ENCODE data around the gene VEZF1. TPM values are rescaled to one million over a fixed set of nuclear protein-coding genes. Genes with fewer than 3 reads are reported as not detected.

Gene VEZF1
- total RNA-seq, 1 experiment from 2014 or later = 78.1 TPM

- H3K9ac ChIP-seq (ENCODE audit: low read length) = no peak overlapping the region
- ATAC-seq (no peak), DNase-seq (no peak)
- H3K4me3 ChIP-seq (ENCODE audit: low read length) = no peak overlapping the region
- H3K27me3 ChIP-seq (ENCODE audit: low read length) = no peaks in the 10 kb centered on the region
- H3K4me1 ChIP-seq (ENCODE audit: insufficient read depth, low read length) = 0 out of 2 replicates have a peak, but pooled peaks cover 2% of the 10 kb centered on the region
- TF ChIP-seq EZH2phosphoT487 (IDR thresholded peaks at IDR 0.05; ENCODE audit: borderline replicate concordance, low read length) (no peak), CTCF (conservative IDR thresholded peaks at IDR 0.05; ENCODE audit: low read depth, low read length) (no peak), EZH2 (IDR thresholded peaks at IDR 0.05; ENCODE audit: low read length, unreplicated experiment) (no peak)
- H3K9me2 ChIP-seq (replicated peaks; ENCODE audit: low read length) = no peaks in the 10 kb centered on the region
- peaks cover 10% of the 10 kb centered on the region for H3K79me2 ChIP-seq (ENCODE audit: low read length)
- no peak overlapping the region for H3K27ac ChIP-seq (ENCODE audit: low read length)
- no TSS peak for BruUV-seq (replicated peaks)
- peaks cover 43% of the 10 kb centered on the region for H3K36me3 ChIP-seq (ENCODE audit: low read depth, low read length)
- H2AFZ ChIP-seq (ENCODE audit: low read length) = no peak overlapping the region
- H3K9me3 ChIP-seq (ENCODE audit: low read length) = no peaks in the 10 kb centered on the region
- peaks cover 48% of the 10 kb centered on the region for H3F3A ChIP-seq (ENCODE audit: low read length, unreplicated experiment)
- CTCF ChIA-PET = interaction anchor here (0.6 kb wide), 1 partner anchor 9 kb away, joined by 6 read pairs; the partner anchor contains the start of gene VEZF1
- no peak overlapping the region for H3K4me2 ChIP-seq (ENCODE audit: low read length)
- POLR2A ChIA-PET (ENCODE audit: unreplicated experiment) = interaction anchor here (0.7 kb wide), 1 partner anchor 117 kb away, joined by 5 read pairs; no protein-coding TSS in a partner anchor
- intact Hi-C loops (cut with micrococcal nuclease) = no loop called here
- H4K20me1 ChIP-seq (ENCODE audit: low read length) = peaks cover 23% of the 10 kb centered on the region
These were observed 9.2 kb upstream of the VEZF1 start for GRCh38 chr17:57997085-57997809.

GRCh38 chr17:57995076-57995956, 7.3 kb upstream of the VEZF1 start:
- no peaks in the 10 kb centered on the region for H3K27me3 ChIP-seq (ENCODE audit: low read length)
- ChIA-PET CTCF (interaction anchor here (0.5 to 1.9 kb wide), 7 partner anchors 9 to 199 kb away, joined by 3 to 10 read pairs (median 3); no protein-coding TSS in a partner anchor), POLR2A (ENCODE audit: unreplicated experiment) (no interaction called here)
- peaks cover 7% of the 10 kb centered on the region; the same call in 1 of the 2 replicates for H4K20me1 ChIP-seq (ENCODE audit: low read length)
- DNase-seq = peak; percentile 87
- TF ChIP-seq CTCF (conservative IDR thresholded peaks at IDR 0.05; ENCODE audit: low read depth, low read length) (peak; percentile 90), EZH2 (IDR thresholded peaks at IDR 0.05; ENCODE audit: low read length, unreplicated experiment) (no peak)
- peak; percentile 82 for ATAC-seq
- peaks cover 38% of the 10 kb centered on the region for H3F3A ChIP-seq (ENCODE audit: low read length, unreplicated experiment)
- intact Hi-C loops (cut with micrococcal nuclease) = loop anchor here (1.0 to 2.0 kb wide), 4 partner anchors 47 to 137 kb away; no protein-coding TSS in a partner anchor
- H3K4me3 ChIP-seq (ENCODE audit: low read length) = no peak overlapping the region
- H2AFZ ChIP-seq (ENCODE audit: low read length) = no peak overlapping the region
- no peaks in the 10 kb centered on the region for H3K9me3 ChIP-seq (ENCODE audit: low read length)
- H3K27ac ChIP-seq (ENCODE audit: low read length) = no peak overlapping the region
- peaks cover 26% of the 10 kb centered on the region for H3K36me3 ChIP-seq (ENCODE audit: low read depth, low read length)
- no peaks in the 10 kb centered on the region for H3K4me1 ChIP-seq (ENCODE audit: insufficient read depth, low read length)
- H3K4me2 ChIP-seq (ENCODE audit: low read length) = no peak overlapping the region
- H3K9me2 ChIP-seq (replicated peaks; ENCODE audit: low read length) = no peaks in the 10 kb centered on the region
- no peaks in the 10 kb centered on the region for H3K79me2 ChIP-seq (ENCODE audit: low read length)
- BruUV-seq (replicated peaks) = no TSS peak
- H3K9ac ChIP-seq (ENCODE audit: low read length) = no peak overlapping the region
